PC-9 (cell line): ENCODE measurements around the gene THBD.

Experiments used
- EZH2 ChIP-seq: fragments of 200-600 bp; sonication (generic); IDR thresholded peaks from 2 replicates; pipeline ENCODE4 v1.8.0; 2017; ENCODE audit warnings: antibody characterized with exemption, low read depth
- TF ChIP-seq, protein P1 (sequence below): fragments of 200-600 bp; sonication (generic); conservative IDR thresholded peaks from 2 replicates; pipeline ENCODE4 v1.6.1; 2017; ENCODE audit warnings: mixed run types, antibody characterized with exemption, mild to moderate bottlenecking, moderate library complexity

DNA sequence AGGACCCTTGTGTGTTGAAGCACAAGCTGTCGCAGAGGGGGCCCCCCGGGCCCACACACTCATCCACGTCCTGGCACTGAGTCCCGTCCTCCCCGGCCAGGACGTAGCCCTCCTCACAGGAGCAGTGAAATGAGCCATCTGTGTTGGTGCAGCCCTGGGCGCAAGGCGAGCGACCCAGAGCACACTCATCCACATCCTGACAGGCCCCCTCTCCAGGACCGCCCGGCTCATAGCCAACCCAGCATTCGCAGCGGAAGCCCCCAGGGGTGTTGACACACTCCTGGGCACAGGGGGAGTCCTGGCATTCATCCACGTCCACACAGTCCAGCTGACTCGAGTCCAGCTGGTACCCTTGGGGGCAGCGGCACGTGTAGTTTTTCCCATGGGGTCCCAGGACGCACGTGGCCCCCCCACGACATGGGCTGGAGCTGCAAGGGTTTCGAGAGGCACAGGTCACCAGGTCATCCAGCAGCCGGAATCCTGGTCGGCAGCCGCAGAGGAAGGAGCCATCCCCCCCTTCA, 35.4 kb upstream of the THBD start:
- TF ChIP-seq, protein P1, sequence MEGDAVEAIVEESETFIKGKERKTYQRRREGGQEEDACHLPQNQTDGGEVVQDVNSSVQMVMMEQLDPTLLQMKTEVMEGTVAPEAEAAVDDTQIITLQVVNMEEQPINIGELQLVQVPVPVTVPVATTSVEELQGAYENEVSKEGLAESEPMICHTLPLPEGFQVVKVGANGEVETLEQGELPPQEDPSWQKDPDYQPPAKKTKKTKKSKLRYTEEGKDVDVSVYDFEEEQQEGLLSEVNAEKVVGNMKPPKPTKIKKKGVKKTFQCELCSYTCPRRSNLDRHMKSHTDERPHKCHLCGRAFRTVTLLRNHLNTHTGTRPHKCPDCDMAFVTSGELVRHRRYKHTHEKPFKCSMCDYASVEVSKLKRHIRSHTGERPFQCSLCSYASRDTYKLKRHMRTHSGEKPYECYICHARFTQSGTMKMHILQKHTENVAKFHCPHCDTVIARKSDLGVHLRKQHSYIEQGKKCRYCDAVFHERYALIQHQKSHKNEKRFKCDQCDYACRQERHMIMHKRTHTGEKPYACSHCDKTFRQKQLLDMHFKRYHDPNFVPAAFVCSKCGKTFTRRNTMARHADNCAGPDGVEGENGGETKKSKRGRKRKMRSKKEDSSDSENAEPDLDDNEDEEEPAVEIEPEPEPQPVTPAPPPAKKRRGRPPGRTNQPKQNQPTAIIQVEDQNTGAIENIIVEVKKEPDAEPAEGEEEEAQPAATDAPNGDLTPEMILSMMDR: no peak
- TF ChIP-seq EZH2: no peak
